Measurements from ENCODE around the gene CRYL1. TPM values are rescaled to one million over a fixed set of nuclear protein-coding genes. Genes with fewer than 3 reads are reported as not detected.

Gene CRYL1
- total and polyA plus RNA-seq, 2 experiments from 2014 or later: 65.5 to 66.2 TPM

DNA sequence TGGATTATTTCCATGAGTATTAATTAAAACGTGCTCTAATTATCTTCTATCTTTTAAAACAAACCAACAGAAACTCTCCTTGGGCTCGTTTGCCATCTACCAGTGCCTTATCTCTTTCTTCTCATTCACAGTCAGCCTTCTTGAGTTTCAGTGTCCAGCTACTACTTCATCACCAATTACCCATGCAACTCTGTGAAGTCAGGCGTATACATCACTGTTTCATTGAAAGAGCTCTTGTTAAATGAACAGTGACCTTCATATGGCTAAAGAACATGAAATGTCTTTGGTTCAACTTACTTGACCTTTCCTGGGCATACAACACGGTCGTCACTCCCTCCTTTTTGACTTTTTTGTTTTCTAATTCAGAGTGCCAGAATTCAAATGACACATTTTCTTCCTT lies 36.1 kb upstream of the CRYL1 start:
- H3K4me3 ChIP-seq: no peak overlapping the region
- no peak overlapping the region for H2AFZ ChIP-seq
- H3K36me3 ChIP-seq (replicated peaks; ENCODE audit: insufficient read depth, low read depth): no peaks in the 10 kb centered on the region
- no peak for DNase-seq (ENCODE audit: low spot score)
- 73% methylated on average over 5 of the region's 5 CpGs for WGBS (ENCODE audit: low lambda C conversion rate, missing lambda C conversion rate)
- H3K4me2 ChIP-seq: no peak overlapping the region
- TF ChIP-seq, protein P1, sequence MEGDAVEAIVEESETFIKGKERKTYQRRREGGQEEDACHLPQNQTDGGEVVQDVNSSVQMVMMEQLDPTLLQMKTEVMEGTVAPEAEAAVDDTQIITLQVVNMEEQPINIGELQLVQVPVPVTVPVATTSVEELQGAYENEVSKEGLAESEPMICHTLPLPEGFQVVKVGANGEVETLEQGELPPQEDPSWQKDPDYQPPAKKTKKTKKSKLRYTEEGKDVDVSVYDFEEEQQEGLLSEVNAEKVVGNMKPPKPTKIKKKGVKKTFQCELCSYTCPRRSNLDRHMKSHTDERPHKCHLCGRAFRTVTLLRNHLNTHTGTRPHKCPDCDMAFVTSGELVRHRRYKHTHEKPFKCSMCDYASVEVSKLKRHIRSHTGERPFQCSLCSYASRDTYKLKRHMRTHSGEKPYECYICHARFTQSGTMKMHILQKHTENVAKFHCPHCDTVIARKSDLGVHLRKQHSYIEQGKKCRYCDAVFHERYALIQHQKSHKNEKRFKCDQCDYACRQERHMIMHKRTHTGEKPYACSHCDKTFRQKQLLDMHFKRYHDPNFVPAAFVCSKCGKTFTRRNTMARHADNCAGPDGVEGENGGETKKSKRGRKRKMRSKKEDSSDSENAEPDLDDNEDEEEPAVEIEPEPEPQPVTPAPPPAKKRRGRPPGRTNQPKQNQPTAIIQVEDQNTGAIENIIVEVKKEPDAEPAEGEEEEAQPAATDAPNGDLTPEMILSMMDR (IDR thresholded peaks at IDR 0.05; ENCODE audit: poor library complexity): no peak
- peaks cover 19% of the 10 kb centered on the region for H3K4me1 ChIP-seq (ENCODE audit: insufficient read depth)
- H4K20me1 ChIP-seq (ENCODE audit: insufficient read depth, poor library complexity, severe bottlenecking): no peaks in the 10 kb centered on the region
- no peaks in the 10 kb centered on the region for H3K79me2 ChIP-seq
- H3K9me2 ChIP-seq (replicated peaks; ENCODE audit: insufficient read depth): no peaks in the 10 kb centered on the region
- H3K27ac ChIP-seq: no peak overlapping the region
- H3K27me3 ChIP-seq: no peaks in the 10 kb centered on the region
- H3K9me3 ChIP-seq (ENCODE audit: low read depth): no peaks in the 10 kb centered on the region

DNA sequence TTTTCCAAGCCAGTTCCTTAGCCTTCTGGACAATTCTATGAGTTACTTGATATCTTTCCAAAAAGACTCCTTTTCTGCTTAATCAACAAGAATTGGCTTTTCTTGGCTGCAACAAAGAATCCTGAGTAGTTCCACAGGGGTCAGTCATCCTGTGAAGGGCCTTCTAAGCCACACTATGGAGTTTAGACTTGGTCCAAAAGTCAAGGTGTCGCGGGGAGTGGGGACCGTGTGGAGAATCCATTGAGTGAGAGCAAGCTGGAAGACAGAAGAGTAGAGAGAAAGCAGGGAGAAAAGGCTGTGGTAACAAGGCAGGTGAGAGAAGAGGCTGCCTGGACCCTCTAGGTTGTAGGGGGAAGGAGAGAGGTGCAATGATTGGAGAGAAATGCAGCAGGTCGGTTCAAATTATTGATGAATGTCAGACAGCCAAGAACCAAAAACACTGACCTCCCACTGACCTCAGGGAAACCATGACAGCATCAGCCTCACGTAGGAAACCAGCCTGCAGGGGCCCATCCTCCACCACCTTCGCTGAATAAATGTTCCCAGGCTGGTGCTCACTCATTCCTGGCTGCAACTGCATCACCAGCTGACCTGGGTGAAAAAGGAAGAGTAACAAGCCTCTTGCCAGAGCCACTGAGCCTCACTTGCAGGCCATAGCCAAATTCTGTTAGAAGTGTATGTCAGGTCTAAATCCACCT lies 34.2 kb upstream of the CRYL1 start:
- Histone ChIP-seq H3K4me1 (ENCODE audit: insufficient read depth) (peaks cover 19% of the 10 kb centered on the region), H3K27ac (peak overlapping the region; percentile 90), H3K79me2 (no peaks in the 10 kb centered on the region), H3K4me2 (peak overlapping the region; percentile 2), H3K36me3 (replicated peaks; ENCODE audit: insufficient read depth, low read depth) (no peaks in the 10 kb centered on the region), H2AFZ (no peak overlapping the region), H3K4me3 (no peak overlapping the region), H3K27me3 (no peaks in the 10 kb centered on the region), H3K9me3 (ENCODE audit: low read depth) (no peaks in the 10 kb centered on the region), H3K9me2 (replicated peaks; ENCODE audit: insufficient read depth) (no peaks in the 10 kb centered on the region), H4K20me1 (ENCODE audit: insufficient read depth, poor library complexity, severe bottlenecking) (no peaks in the 10 kb centered on the region)
- TF ChIP-seq EZH2 (IDR thresholded peaks at IDR 0.05; ENCODE audit: borderline replicate concordance) (no peak), EZH2phosphoT487 (IDR thresholded peaks at IDR 0.05; ENCODE audit: low read depth, severe bottlenecking, unreplicated experiment) (no peak)
- peak; percentile 22 for DNase-seq (ENCODE audit: low spot score)
- 78% methylated on average over 6 of the region's 6 CpGs for whole genome bisulfite sequencing (ENCODE audit: low lambda C conversion rate, missing lambda C conversion rate)

DNA sequence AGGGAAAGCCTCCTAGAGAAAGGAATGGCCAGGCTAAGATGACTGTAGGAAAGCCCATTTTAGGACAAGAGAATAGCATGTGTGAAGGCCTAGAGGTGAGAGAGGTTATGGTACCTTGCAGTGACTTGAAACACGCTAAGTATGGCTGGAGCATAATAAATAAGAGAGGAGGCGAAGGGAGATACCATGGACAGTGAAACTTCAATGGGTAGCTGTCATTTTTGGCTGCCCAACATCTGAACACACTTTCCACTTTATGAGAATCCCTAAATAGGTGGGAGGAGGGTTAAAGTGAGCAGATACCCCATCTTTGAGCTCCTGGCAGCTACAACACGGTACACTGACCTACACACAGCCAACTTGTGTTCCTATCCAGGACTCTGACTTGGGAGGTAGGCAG lies 33.3 kb upstream of the CRYL1 start:
- Histone ChIP-seq H3K36me3 (replicated peaks; ENCODE audit: insufficient read depth, low read depth) (no peaks in the 10 kb centered on the region), H3K27ac (peak overlapping the region; percentile 90), H3K4me1 (ENCODE audit: insufficient read depth) (peaks cover 20% of the 10 kb centered on the region), H3K79me2 (no peaks in the 10 kb centered on the region), H3K4me3 (no peak overlapping the region), H4K20me1 (ENCODE audit: insufficient read depth, poor library complexity, severe bottlenecking) (no peaks in the 10 kb centered on the region), H2AFZ (no peak overlapping the region), H3K27me3 (no peaks in the 10 kb centered on the region), H3K9me2 (replicated peaks; ENCODE audit: insufficient read depth) (no peaks in the 10 kb centered on the region), H3K9me3 (ENCODE audit: low read depth) (no peaks in the 10 kb centered on the region), H3K4me2 (no peak overlapping the region)
- DNase-seq (ENCODE audit: low spot score): no peak
- whole genome bisulfite sequencing (ENCODE audit: low lambda C conversion rate, missing lambda C conversion rate): 82% methylated on average over 3 of the region's 3 CpGs
- TF ChIP-seq EZH2phosphoT487 (IDR thresholded peaks at IDR 0.05; ENCODE audit: low read depth, severe bottlenecking, unreplicated experiment) (no peak), EZH2 (IDR thresholded peaks at IDR 0.05; ENCODE audit: borderline replicate concordance) (no peak)
- TF ChIP-seq, protein P1 (IDR thresholded peaks at IDR 0.05; ENCODE audit: poor library complexity): no peak

DNA sequence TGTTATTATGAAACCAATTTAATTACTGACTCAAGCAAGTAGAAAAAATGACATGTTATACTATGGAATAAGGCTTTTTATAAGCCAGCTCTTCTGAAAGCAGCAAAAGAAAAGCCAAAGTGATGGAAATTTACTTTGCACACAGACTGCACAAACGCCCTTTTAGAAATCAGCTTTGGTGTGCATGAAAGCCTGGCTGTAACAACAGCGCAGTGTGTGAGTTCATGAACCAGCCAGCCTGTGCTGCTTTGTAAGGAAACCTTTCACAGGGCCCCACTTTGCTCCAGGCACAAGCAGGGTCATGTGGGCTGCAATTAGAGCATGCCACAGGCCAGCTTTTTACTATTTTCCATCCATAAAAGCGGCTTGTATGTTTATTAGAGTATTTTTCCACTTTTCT lies 27.7 kb upstream of the CRYL1 start:
- TF ChIP-seq EZH2phosphoT487 (IDR thresholded peaks at IDR 0.05; ENCODE audit: low read depth, severe bottlenecking, unreplicated experiment) (no peak), EZH2 (IDR thresholded peaks at IDR 0.05; ENCODE audit: borderline replicate concordance) (no peak)
- TF ChIP-seq, protein P1 (IDR thresholded peaks at IDR 0.05; ENCODE audit: poor library complexity): no peak
- Histone ChIP-seq H3K79me2 (no peaks in the 10 kb centered on the region), H3K4me1 (ENCODE audit: insufficient read depth) (peaks cover 21% of the 10 kb centered on the region), H3K27ac (peak overlapping the region; percentile 89), H3K9me3 (ENCODE audit: low read depth) (no peaks in the 10 kb centered on the region), H3K4me2 (peak overlapping the region; percentile 59), H3K4me3 (no peak overlapping the region), H3K27me3 (no peaks in the 10 kb centered on the region), H2AFZ (peak overlapping the region; percentile 57), H3K36me3 (replicated peaks; ENCODE audit: insufficient read depth, low read depth) (no peaks in the 10 kb centered on the region), H3K9me2 (replicated peaks; ENCODE audit: insufficient read depth) (no peaks in the 10 kb centered on the region), H4K20me1 (ENCODE audit: insufficient read depth, poor library complexity, severe bottlenecking) (no peaks in the 10 kb centered on the region)
- peak; percentile 79 for DNase-seq (ENCODE audit: low spot score)
- WGBS (ENCODE audit: low lambda C conversion rate, missing lambda C conversion rate): 36% methylated on average over 3 of the region's 3 CpGs
